SK-N-SH treated with all-trans-retinoic acid at 6 μM for 48 hours (cell line): ENCODE results near the gene NF1.

Source experiments
- ATAC-seq: fragments of 200-7000 bp; cut with Tn5 transposase; 3 replicates; pipeline ENCODE4 v1.9.1; 2020; ENCODE audit warnings: mild to moderate bottlenecking, moderate library complexity
- ARNTL ChIP-seq: fragments of 450-650 bp; formaldehyde crosslinking; IDR thresholded peaks from 2 replicates; pipeline ENCODE4 v1.5.0; 2020; ENCODE audit warnings: low read depth, mild to moderate bottlenecking, moderate library complexity, borderline replicate concordance
- BACH2 ChIP-seq: fragments of 250-450 bp; sonication (Bioruptor Pico); IDR thresholded peaks from 2 replicates; pipeline ENCODE4 v1.9.0; 2021; ENCODE audit warnings: mild to moderate bottlenecking, borderline replicate concordance
- CSDC2 ChIP-seq: fragments of 250-450 bp; sonication (Bioruptor Pico); IDR thresholded peaks from 2 replicates; pipeline ENCODE4 v1.5.0; 2020; ENCODE audit warnings: mild to moderate bottlenecking, moderate library complexity
- CSRNP3 ChIP-seq: fragments of 250-450 bp; sonication (Bioruptor Pico); IDR thresholded peaks from 2 replicates; pipeline ENCODE4 v1.5.1; 2021; ENCODE audit warnings: mild to moderate bottlenecking, moderate library complexity
- ESRRG ChIP-seq: fragments of 250-450 bp; sonication (Bioruptor Pico); IDR thresholded peaks from 2 replicates; pipeline ENCODE4 v1.6.1; 2021; ENCODE audit warnings: mild to moderate bottlenecking
- GLIS3 ChIP-seq: fragments of 250-450 bp; sonication (Bioruptor Pico); IDR thresholded peaks from 2 replicates; pipeline ENCODE4 v1.5.0; 2020; ENCODE audit warnings: mild to moderate bottlenecking, moderate library complexity
- ISL1 ChIP-seq: fragments of 250-450 bp; sonication (Bioruptor Pico); IDR thresholded peaks from 2 replicates; pipeline ENCODE4 v2.1.2; 2022; ENCODE audit warnings: mild to moderate bottlenecking, moderate library complexity
- OSR1 ChIP-seq: fragments of 250-450 bp; sonication (Bioruptor Pico); IDR thresholded peaks from 2 replicates; pipeline ENCODE4 v1.8.0; 2022; ENCODE audit warnings: moderate library complexity, mild to moderate bottlenecking, inconsistent platforms
- PATZ1 ChIP-seq: fragments of 250-450 bp; sonication (Bioruptor Pico); IDR thresholded peaks from 2 replicates; pipeline ENCODE4 v1.8.0; 2020; ENCODE audit warnings: mild to moderate bottlenecking, moderate library complexity, borderline replicate concordance
- PPARA ChIP-seq: fragments of 250-450 bp; sonication (Bioruptor Pico); IDR thresholded peaks from 2 replicates; pipeline ENCODE4 v1.5.0; 2020; ENCODE audit warnings: mild to moderate bottlenecking, borderline replicate concordance
- RARB ChIP-seq: fragments of 250-450 bp; sonication (Bioruptor Pico); IDR thresholded peaks from 2 replicates; pipeline ENCODE4 v1.8.0; 2021; ENCODE audit warnings: mild to moderate bottlenecking, moderate library complexity
- SNAI2 ChIP-seq: fragments of 250-450 bp; sonication (Bioruptor Pico); IDR thresholded peaks from 2 replicates; pipeline ENCODE4 v1.5.0; 2020; ENCODE audit warnings: mild to moderate bottlenecking, moderate library complexity
- TCF4 ChIP-seq: fragments of 250-450 bp; sonication (Bioruptor Pico); IDR thresholded peaks from 2 replicates; pipeline ENCODE4 v1.8.0; 2021; ENCODE audit warnings: mild to moderate bottlenecking, moderate library complexity, borderline replicate concordance
- TOX ChIP-seq: fragments of 250-450 bp; sonication (Bioruptor Pico); IDR thresholded peaks from 2 replicates; pipeline ENCODE4 v1.8.0; 2021; ENCODE audit warnings: mild to moderate bottlenecking, moderate library complexity, borderline replicate concordance
- ZC3H10 ChIP-seq: fragments of 250-450 bp; sonication (Bioruptor Pico); IDR thresholded peaks from 2 replicates; pipeline ENCODE4 v1.5.1; 2021; ENCODE audit warnings: mild to moderate bottlenecking, moderate library complexity
- ZFP3 ChIP-seq: fragments of 250-450 bp; sonication (Bioruptor Pico); IDR thresholded peaks from 2 replicates; pipeline ENCODE4 v1.5.0; 2020; ENCODE audit warnings: mild to moderate bottlenecking, moderate library complexity
- ZFP30 ChIP-seq: fragments of 450-650 bp; formaldehyde crosslinking; IDR thresholded peaks from 2 replicates; pipeline ENCODE4 v1.5.0; 2022; ENCODE audit warnings: mild to moderate bottlenecking, moderate library complexity
- ZNF565 ChIP-seq: fragments of 450-650 bp; formaldehyde crosslinking; conservative IDR thresholded peaks from 2 replicates; pipeline ENCODE4 v1.5.0; 2020; ENCODE audit warnings: low read depth, mild to moderate bottlenecking, moderate library complexity
- ZNF70 ChIP-seq: fragments of 450-650 bp; formaldehyde crosslinking; IDR thresholded peaks from 2 replicates; pipeline ENCODE4 v1.5.0; 2020; ENCODE audit warnings: mild to moderate bottlenecking, moderate library complexity
- ZNF8 ChIP-seq: fragments of 450-650 bp; formaldehyde crosslinking; IDR thresholded peaks from 2 replicates; pipeline ENCODE4 v1.5.0; 2020; ENCODE audit warnings: mild to moderate bottlenecking, moderate library complexity
- TF ChIP-seq, protein P1 (sequence below): fragments of 250-450 bp; sonication (Bioruptor Pico); IDR thresholded peaks from 2 replicates; pipeline ENCODE4 v1.5.0; 2020; ENCODE audit warnings: mild to moderate bottlenecking, moderate library complexity
- TF ChIP-seq, protein P2 (sequence below): fragments of 250-450 bp; sonication (Bioruptor Pico); IDR thresholded peaks from 2 replicates; pipeline ENCODE4 v1.8.0; 2021; ENCODE audit warnings: low read depth, mild to moderate bottlenecking, moderate library complexity, borderline replicate concordance

The NF1 gene

DNA sequence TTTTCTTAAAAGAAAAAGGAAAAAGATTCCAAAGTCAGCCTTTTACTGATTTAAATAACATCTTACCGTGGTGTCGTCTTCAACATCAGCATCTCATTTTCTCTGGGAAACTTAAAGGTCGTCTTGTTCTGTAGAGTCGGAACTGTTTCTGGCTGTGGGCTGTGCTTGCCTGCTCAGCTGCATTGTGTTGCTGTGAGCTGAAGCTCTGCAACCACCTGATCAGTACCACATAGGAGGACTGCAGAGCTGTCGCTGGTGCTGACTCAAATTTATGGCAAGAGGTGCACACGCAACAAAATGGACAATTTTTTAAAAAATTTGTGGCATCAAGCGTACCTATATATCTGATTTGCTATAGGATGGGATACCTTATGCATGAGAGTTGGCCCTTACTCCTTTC, 202.3 kb downstream of the NF1 start, which contains the start of gene OMG:
Gene OMG, minus strand, starts transcription at position 150 of the 400 bp plus-strand sequence. CDS start 908 bp downstream, outside the sequence.
- TF ChIP-seq ZNF8 (CRISPR knock-in tag), result no peak
- no peak for ATAC-seq

DNA sequence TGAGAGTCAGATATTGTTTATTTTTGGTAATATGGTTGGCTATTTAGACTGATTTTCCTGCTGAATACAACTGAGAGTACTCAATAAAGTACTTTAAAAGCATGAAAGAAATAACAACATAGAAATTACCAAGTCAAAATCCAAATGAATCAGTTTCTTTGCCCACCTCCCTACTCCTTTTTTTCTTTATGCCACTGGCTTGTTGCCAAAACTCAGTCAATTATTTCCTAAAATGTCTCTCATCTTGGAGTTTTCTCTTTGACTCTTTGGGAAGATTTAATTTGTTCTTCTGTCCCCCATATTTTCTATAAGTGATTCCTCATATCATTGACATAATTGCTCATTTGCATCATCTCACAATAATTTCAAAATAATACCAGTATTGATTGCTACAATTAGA, 204.8 kb downstream of the NF1 start:
- TF ChIP-seq PPARA (no peak), ZFP30 (CRISPR knock-in tag) (no peak), RARB (CRISPR knock-in tag) (no peak), ESRRG (CRISPR knock-in tag) (no peak), BACH2 (CRISPR knock-in tag) (no peak), PATZ1 (CRISPR knock-in tag) (no peak), ZNF8 (CRISPR knock-in tag) (no peak), TCF4 (CRISPR knock-in tag) (no peak), ZFP3 (no peak), ZC3H10 (no peak), SNAI2 (CRISPR knock-in tag) (no peak), CSDC2 (CRISPR knock-in tag) (no peak), OSR1 (CRISPR knock-in tag) (no peak), ARNTL (no peak), GLIS3 (CRISPR knock-in tag) (no peak), CSRNP3 (CRISPR knock-in tag) (no peak), ZNF70 (CRISPR knock-in tag) (no peak), ZNF565 (CRISPR knock-in tag) (no peak)
- TF ChIP-seq, protein P1, sequence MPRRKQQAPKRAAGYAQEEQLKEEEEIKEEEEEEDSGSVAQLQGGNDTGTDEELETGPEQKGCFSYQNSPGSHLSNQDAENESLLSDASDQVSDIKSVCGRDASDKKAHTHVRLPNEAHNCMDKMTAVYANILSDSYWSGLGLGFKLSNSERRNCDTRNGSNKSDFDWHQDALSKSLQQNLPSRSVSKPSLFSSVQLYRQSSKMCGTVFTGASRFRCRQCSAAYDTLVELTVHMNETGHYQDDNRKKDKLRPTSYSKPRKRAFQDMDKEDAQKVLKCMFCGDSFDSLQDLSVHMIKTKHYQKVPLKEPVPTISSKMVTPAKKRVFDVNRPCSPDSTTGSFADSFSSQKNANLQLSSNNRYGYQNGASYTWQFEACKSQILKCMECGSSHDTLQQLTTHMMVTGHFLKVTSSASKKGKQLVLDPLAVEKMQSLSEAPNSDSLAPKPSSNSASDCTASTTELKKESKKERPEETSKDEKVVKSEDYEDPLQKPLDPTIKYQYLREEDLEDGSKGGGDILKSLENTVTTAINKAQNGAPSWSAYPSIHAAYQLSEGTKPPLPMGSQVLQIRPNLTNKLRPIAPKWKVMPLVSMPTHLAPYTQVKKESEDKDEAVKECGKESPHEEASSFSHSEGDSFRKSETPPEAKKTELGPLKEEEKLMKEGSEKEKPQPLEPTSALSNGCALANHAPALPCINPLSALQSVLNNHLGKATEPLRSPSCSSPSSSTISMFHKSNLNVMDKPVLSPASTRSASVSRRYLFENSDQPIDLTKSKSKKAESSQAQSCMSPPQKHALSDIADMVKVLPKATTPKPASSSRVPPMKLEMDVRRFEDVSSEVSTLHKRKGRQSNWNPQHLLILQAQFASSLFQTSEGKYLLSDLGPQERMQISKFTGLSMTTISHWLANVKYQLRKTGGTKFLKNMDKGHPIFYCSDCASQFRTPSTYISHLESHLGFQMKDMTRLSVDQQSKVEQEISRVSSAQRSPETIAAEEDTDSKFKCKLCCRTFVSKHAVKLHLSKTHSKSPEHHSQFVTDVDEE, result no peak
- TF ChIP-seq, protein P2, sequence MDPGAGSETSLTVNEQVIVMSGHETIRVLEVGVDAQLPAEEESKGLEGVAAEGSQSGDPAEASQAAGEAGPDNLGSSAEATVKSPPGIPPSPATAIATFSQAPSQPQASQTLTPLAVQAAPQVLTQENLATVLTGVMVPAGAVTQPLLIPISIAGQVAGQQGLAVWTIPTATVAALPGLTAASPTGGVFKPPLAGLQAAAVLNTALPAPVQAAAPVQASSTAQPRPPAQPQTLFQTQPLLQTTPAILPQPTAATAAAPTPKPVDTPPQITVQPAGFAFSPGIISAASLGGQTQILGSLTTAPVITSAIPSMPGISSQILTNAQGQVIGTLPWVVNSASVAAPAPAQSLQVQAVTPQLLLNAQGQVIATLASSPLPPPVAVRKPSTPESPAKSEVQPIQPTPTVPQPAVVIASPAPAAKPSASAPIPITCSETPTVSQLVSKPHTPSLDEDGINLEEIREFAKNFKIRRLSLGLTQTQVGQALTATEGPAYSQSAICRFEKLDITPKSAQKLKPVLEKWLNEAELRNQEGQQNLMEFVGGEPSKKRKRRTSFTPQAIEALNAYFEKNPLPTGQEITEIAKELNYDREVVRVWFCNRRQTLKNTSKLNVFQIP (CRISPR knock-in tag), result no peak
- ATAC-seq, result no peak

DNA sequence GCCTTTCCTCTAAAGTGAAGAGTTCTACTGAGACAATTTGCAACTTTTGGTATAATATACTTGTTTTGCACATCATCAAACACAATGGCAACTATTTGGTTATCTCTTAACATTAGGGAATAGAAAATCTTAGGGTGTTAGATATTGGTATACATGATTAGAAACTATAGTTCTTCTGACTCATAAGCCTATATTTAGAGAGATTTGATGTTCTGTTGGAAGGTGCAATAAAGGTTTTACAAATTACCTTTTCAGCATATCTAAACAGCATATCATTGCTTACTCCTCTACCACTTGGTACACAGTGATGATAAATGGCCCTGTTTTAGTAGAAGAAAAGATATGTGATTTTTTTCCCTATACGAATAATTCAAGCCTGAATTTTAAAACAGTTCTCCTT, 212.9 kb downstream of the NF1 start:
- ATAC-seq, result no peak
- TF ChIP-seq ZNF565 (CRISPR knock-in tag) (no peak), ZFP30 (CRISPR knock-in tag) (no peak), ISL1 (no peak), SNAI2 (CRISPR knock-in tag) (no peak), GLIS3 (CRISPR knock-in tag) (no peak), ARNTL (no peak), ZNF70 (CRISPR knock-in tag) (no peak), RARB (CRISPR knock-in tag) (no peak), ZC3H10 (no peak), TOX (CRISPR knock-in tag) (no peak), OSR1 (CRISPR knock-in tag) (no peak), PATZ1 (CRISPR knock-in tag) (no peak), CSRNP3 (CRISPR knock-in tag) (no peak), CSDC2 (CRISPR knock-in tag) (no peak)
